ENCODE measurements around the gene CIROP. TPM values are rescaled to one million over a fixed set of nuclear protein-coding genes. Genes with fewer than 3 reads are reported as not detected.

The CIROP gene
- total RNA-seq, 1 donor from 2014 or later: not detected

DNA sequence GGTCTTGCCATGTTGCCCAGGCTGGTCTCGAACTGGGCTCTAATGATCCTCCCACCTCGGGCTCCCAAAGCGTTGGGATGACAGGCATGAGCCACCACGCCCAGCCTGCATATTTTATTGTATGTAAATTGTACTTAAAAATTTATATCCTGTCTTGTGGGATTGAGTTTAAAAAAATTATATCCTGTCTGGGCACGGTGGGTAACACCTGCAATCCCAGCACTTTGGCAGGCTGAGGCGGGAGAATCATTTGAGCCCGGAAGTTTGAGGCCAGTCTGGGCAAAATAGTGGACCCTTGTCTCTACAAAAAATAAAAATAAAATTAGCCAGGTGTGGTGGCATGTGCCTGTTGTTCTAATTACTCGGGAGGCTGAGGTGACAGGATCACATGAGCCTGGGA lies 28.2 kb upstream of the CIROP start:
- FAIRE-seq (no peak), DNase-seq (ENCODE audit: low spot score in 2 of 2) (no peak)

DNA sequence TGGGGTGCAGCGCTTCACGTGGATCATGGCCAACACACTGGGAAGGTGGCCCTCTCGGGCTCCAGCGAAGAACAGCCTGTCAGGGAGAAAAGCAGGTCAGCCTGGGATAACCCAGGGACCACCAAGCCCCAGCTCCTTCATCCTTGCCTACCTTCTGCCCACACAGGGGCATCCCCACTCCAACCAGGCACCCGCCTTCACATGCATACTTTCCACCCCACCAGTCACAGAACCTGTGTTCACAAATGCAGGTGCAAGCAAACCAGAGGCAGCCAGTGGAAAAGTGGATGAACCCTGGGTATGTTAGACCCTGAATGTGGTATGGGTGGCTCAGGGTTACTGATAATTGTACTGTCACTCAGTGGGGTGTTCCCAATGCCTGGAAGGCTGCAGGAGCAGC lies 26.7 kb upstream of the CIROP start:
- DNase-seq (ENCODE audit: low spot score in 2 of 2) (no peak), FAIRE-seq (no peak)

DNA sequence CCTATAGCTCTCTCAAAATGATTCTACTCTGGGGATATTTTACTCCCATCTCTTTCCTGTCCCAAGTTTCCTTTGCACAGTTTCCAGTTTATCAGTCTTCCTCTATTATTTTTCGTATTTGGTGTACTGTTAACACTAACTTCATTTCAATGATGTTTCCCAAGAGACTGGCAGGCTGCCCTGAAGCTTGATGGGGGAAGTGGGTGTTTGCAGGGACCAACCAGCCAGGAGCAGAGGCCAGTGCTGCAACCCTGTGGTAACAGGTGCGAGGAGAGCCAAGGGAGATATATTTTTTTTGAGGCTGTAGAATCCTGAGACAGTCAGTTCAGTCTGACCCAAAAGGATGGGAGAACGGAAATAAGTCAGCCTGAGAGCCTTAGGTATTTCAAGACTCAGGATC lies 26.1 kb upstream of the CIROP start:
- DNase-seq (ENCODE audit: low spot score in 2 of 2): no peak
- no peak for FAIRE-seq

DNA sequence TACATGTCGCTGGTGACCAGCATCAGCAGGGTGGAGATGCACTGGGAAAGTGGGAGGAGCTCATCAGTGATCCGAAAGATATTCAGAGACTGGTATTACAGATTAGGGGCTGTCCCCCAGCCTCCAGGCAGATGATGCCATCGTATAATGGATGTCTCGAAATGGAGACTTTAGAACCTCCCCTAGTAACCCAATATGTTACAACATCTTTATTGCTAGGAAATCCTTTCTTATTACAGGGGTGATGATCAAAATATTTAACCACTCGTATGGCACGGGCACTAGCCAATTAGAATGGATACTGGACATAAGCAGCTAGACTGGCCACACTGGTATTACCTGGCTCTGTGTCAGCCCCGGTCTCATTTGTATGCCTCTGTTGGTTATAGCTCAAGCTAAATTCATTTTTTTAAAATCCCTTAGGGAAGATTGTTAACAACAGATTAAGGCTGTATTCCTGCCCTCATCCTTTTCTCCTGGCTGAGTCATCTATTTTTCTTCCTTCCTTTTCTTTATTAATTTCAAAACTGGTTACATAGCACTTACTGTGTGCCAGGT lies 25.0 kb upstream of the CIROP start:
- DNase-seq (ENCODE audit: low spot score in 2 of 2) (no peak), FAIRE-seq (no peak)

DNA sequence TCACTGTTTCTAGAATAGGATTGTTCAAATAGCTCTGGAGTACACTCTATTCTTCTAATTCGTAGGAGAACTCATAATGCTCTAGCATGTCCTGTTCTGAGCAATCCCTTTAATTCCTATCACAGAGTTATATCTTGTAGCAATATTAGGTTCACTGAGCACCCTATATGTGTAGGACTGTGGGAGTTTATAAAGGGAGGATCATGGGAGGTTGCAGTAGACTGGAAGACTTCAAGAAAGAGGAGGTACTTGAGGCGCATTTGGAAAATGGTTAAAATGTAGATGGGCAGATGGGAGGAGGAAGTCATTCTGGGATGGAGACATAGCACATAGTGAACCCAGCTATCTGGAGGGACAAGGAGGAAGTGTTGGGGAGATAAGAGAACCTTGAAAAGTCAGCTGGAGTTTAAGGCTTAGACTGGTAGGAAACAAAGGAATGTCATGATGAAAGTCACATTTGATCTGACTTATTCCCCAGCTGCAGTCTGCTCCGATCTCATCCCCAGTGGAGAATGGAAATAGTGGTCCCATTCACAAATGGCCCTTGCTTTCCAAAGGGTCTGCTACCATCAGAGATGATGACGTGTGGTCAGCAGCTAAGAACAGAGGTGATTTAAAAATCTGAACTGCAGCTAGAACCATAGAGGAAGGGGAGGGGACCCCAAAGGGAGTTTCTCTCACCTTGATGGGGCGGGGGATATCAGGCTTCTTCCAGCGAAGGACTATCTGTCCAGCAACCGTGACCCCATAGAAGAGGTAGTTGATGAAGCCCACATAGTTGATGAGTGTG lies 24.4 kb upstream of the CIROP start:
- no peak for FAIRE-seq
- no peak for DNase-seq (ENCODE audit: low spot score in 2 of 2)

DNA sequence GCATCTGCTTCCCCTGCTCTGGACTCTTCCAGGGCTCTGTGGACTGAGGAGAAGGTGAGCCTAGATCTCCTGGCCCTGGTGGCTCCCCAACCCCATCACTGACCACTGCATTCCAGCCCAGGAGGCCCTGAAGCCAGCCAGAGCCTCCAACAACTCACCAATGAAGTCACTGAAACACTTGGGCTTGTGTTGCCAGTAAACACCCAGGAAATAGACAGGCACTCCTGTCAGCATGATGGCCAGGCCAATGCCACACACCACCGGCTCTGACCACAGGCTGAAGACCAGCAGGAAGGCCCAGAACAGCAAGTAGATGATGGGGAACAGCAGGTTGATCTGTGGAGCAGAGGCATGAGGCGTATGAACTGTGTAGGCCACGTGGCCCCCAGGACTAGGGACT lies 23.1 kb upstream of the CIROP start:
- FAIRE-seq (no peak), DNase-seq (ENCODE audit: low spot score in 2 of 2) (no peak)

DNA sequence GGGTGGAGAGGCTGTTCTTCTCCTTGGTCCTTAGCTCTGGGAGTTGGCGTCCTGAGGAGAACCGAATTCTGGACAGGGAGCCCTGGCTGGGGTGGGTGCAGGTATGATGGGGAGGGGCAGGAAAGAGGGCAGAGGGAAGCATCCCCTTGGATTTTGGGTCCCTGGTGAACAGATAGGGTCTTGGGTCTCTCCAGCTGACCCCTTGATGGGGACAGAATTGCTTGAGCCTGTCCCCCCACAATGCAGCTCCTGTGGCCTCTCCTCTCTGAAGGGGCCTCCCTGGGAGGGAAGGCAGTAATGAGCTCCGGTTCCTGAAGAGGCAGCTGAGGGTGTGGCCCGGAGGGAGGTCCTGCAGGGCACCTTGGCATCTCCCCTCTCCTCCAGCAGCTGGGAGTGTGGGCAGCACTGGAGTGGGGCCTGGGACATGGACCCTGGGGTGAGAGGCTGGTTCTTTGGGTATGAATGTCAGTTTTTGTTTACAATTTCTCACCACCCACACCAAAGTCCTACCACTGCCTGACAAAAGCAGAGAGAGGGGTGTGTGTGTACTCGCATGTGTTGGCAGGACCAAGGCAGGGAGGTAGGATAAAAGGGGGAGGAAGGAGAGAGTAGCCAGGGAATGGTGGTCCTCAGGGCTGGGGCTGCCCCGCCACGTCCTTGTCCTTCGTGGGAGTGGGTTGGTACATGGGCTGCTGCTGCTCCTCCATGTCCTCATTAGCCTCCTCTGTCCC lies 21.9 kb upstream of the CIROP start:
- DNase-seq (ENCODE audit: low spot score in 2 of 2): no peak
- no peak for FAIRE-seq

DNA sequence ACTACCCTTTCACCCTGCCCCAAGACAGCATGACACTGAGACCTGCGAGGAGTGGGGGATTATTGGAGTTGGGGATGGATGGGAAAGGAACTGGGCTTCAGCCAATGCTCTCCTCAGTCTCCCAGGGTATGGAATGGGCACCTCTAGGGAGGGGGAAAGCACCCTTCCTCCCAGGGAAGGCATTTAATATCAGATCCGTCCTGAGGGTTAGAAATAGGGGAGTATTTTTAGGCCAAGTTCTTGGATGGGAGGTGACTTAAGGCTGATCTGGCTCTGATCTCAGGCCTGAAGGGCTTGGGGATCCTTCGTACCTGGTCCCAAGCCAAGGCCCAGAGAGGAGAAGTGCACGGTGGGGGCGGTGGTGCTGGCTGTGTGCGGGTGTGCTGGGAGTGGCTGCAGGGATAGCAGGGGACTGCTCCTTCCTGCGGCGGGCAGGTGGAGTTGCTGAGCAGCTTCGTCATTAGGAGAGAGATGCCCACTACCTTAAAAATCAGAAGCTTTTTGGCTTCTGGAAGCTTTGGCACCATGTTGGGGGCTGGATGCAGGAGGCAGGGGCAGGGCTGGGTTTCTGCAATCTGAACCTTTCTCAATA lies 21.2 kb upstream of the CIROP start:
- no peak for DNase-seq (ENCODE audit: low spot score in 2 of 2)
- FAIRE-seq: no peak

DNA sequence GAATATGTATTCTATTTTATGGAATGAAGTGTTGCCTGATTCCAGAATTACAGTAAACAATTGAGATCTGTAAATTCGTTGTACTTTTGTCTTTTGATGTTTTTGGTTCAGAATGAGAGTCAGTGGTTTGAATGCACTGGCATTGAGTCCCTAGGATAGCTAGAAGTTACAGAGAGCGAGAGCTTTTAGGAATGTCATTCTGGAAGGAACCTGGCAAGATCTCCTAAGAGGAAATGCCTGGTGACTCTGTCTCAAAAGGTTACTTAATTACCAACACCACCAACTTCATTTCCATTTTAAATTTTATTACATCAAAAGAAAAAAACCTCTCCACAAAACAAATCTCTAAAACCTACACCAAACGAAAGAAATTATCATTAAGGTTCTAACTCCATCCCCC lies 20.2 kb upstream of the CIROP start:
- FAIRE-seq (no peak), DNase-seq (ENCODE audit: low spot score in 2 of 2) (no peak)

DNA sequence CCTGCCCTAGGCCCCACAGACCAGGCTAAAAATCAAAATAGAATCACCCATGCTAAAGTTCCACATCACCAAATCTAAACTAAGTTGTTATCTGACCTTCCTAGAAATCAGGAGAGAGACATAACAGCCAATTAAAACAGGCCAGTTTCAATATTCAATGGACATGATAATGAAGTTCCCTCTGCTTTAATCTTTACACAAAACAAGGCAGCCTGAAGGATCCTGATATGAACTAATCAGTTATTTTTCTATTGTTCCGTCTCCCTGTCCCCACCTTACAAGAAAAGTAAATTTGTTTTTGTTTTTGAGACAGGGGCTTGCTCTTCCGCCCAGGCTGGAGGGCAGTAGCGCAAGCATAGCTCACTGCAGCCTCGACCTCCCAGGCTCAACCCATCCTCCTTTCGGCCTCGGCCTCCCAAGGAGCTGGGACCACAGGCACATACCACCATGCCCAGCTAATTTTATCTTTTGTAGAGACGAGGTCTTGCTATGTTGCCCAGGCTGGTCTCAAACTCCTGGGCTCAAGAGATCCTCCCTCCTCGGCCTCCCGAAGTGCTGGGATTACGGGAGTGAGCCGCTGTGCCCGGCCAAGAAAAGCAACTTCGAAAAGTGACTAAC lies 19.7 kb upstream of the CIROP start:
- FAIRE-seq (no peak), DNase-seq (ENCODE audit: low spot score in 2 of 2) (no peak)

DNA sequence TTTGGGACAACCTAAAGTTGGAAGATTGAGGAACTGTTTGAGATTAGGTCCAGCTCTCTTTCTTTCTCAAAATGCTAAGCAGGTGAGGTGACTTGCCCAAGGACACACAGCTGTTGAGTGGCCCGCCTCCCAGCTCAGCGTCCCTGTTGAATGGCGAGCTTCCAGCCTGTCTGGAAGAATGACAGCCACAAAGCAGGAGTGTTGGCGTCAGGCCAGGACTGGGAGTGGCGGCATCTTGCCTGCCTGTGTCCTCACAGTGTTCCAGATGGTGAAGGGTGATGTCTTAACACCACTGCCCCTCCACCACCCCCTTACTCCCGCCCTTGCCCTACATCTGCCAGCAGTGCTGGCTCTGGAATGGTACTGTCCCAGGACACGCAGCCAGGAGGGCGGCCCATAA lies 18.6 kb upstream of the CIROP start:
- DNase-seq (ENCODE audit: low spot score in 2 of 2): no peak
- no peak for FAIRE-seq

DNA sequence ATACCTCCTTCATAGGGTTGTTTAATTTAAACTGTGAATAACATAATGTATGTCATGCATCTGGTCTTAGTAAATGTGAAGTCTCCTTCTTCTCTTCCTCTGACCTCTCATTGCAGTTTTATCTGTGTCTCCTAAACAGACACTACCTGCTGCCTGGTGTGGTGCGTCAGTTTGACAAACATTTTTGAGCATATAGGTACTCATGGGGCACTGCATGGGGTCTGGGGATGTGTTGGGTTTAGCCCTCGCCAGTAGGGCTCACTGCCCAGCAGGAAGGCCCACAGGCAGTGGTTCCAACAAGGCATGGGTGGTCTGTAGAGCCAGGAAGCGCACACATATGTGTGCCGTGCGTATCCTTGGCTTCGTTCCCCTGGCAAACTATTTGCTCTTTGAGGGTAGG lies 17.3 kb upstream of the CIROP start:
- FAIRE-seq: no peak
- no peak for DNase-seq (ENCODE audit: low spot score in 2 of 2)

DNA sequence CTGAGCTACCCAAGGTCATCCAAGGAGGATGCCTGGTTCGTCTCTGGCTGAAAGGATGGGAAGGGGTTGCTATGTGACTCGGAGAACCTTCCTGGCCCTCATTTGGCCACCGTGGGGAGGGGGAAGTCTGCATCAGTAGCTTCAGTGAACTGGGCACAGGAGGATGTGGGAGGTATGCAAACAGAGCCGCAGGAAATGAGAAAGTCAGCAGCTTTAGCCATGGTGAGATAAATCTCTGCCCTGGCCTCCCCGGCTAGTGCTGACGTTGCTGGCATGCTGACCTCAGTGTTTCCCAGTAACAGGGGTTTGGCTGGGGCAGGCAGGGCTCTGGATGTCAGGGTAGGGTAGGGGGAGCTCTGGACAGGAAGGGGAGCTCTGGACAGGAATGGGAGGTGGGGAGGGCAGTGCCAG lies 16.6 kb upstream of the CIROP start:
- FAIRE-seq: no peak

DNA sequence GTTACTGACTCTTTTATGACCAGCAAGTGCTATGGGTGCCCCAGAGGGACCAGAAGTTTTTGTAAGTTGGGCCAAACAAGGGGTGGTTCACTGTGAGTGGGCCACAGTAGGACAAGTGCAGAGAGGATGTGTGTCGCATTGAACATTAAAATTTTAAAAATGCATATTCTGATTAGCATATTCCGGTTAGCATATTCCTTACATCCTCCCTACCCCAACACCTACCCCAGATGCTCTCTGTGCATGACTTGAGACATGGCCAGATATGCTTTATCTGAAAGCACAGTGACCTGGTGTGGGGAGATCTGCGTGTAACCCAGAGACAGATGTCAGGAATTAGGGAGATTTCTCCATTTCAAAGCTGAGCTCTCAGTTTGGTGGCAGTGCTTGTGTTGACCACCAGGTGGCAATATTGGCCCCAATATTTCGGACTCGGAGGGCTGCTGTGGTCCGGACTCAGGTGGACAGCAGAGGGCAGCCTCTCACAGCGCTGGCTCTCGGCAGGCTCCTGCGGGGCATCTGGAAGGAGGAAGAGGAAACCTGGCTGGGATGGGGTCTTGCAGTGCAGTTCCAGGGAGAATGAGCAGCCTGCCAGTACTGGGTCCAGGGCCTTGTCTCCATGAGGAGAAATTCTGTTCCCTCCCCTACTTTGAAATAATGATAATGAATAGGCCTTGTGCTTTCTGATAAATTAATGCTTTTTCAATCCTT lies 15.9 kb upstream of the CIROP start:
- FAIRE-seq (no peak), DNase-seq (ENCODE audit: low spot score in 2 of 2) (peak; percentile 87 to 96)

More for the DNA sequence above, 16.6 kb upstream of the CIROP start:
- DNase-seq (ENCODE audit: low spot score in 2 of 2): no peak

DNA sequence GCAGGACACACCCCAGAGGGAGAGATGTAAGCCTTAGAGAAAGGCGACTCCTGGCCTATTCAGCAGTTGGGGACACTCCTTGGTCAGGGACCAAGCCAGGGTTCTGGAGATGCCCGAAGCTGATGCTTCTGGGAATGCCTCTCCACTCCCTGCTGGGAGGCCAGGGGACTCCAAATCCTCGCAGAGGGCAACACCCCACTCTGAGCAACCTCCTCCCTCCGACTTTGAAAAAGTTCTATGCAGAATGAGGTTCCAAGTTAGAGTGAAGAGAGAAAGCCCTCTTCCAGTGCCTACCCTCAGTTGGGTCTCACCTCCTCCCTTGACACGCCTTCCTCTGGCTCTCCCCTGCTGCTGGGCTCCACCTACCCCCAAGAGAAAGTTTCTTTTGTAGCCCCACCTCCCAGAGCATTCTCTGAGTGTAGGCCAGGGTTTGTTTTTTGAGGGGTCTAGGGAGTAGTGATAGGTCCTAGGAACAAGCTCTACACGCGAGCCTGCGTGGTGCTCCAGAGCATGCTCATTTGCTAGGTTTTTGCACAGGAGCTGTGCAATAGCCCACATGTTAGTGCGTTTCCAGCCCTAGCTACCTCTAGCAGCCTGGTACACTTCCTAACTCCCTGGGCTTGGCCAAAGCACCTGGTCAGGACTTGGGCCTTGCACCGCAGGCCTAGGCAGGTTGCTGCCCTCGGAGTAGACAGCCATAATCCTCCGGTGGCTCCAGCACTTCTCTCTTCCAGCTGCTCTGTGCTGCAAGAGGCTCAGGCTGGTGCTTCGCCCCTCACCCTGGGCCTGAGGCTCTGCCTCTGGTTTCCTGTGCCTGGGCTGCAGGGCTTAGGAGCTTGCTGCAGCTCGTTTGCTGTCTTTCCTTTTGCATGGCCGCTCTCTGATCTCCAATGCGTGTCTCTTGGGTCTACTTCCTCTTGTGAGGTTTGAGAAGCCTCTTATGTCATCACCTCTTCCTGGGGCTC lies 14.9 kb upstream of the CIROP start:
- FAIRE-seq (no peak), DNase-seq (ENCODE audit: low spot score in 2 of 2) (no peak)

DNA sequence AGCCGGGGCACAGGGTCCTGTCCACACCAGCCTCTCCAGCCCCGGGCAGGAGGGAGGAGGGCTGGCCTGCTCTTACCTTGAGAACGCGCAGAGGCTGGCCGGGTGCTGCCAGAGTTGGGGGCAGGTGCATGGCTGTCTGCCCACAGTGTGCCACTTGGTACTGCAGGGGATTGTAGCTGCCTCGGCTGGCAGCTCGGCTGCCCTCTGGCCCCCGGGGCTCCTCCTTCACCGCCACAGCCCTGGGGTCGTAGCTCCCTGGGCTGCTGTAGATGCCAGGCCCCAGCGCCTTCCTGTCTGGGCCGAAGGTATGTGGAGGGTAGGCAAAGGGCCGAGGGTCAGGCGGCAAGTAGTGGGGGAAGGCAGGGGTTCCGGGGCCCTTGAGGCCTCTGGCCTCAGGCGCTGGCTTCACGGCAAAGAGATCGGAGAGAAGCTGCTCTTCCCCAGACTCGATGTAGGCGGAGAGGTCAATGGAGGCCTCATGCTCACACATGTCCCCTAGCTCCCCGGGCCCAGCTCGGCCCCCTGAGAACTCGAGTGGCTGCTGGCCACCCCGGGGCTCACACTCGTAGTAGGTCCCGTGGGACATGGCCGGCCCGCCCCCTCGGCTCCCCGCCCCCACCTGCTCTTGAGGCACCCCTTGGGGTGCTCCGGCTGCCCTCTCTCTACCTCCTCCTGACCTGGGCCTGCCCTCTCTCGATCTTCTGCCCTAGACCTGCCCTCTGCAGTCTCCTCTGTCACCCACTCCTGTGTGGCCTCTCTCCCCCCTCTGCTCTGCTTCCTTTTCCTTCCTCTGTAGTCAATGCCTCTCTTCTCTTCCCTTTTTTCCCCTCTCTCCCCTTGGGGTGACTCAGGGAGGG lies 13.9 kb upstream of the CIROP start, which contains the start of gene CEBPE:
Gene CEBPE, minus strand, starts transcription at position 750 of the 857 bp plus-strand sequence. Its CDS starts 164 bp downstream, at position 586.
- FAIRE-seq (no peak), DNase-seq (ENCODE audit: low spot score in 2 of 2) (no peak)

DNA sequence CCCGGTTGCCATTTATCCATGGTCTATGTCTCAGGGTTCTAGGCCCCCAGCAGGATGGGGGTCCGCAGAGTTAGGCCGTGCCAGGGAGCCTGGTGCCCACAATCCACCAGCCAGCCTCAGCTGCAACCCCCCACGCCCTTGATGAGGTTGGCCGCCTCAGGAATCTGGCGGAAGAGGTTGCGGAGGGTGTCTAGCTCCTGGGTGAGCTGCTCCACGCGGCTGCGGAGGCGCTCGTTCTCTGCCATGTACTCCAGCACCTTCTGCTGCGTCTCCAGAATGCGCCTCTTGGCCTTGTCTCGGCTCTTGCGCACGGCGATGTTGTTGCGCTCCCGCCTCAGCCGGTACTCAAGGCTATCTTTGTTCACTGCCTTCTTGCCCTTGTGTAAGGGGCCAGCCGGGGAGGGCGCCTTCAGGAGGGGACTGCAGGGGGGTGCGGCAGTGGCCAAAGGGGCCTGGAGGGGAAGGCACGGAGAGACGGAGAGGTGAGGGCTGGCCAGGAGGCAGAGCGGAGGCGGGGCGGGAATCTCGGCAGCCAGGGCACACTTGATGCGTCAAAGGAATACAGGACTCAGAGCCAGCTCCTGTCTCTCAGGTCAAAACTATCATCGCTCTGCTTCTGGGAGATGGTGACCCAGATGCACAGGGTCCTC lies 12.7 kb upstream of the CIROP start:
- DNase-seq (ENCODE audit: low spot score in 2 of 2) (no peak), FAIRE-seq (no peak)

DNA sequence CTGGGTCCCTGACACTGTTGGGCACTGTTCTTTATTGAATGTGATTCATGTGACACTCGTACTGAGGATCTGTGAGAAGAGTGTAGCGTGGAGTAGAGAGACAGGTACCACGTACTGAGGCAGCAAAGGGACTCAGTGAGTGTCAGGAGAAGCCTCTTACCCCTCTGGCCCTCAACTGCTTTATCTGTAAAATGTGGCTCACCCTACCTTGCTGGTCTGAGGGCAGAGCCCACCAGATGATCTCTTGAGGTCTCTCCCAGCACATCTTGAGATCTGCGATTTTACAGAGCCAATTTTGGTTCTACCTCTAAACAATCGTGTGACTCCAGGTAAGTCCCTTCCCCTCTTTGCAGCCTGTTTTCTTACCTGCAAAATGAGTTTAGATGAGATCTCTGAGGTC lies 11.1 kb upstream of the CIROP start:
- DNase-seq (ENCODE audit: low spot score in 2 of 2): no peak
- FAIRE-seq: no peak

Data from frontal cortex (tissue), 4 donors.